Activated CD4-positive, alpha-beta T cell treated with anti-CD3 and anti-CD28 coated beads, Interleukin-2, amount 50 U/mL, for 24 hours (primary cell): ENCODE data around the gene SOX5.
"Not testable (repeated sequence)": the region's sequence is repeated elsewhere in the genome, so short reads cannot be mapped to it uniquely, and the experiment has no call there.

Experiments used
- DNase-seq, 2 donors: peaks; one replicate each; pipeline ENCODE4 v3.0.0-alpha.2; 2020; ENCODE audit warnings: low read depth in 1 of 2, low spot score in 1 of 2

SOX5 gene

DNA sequence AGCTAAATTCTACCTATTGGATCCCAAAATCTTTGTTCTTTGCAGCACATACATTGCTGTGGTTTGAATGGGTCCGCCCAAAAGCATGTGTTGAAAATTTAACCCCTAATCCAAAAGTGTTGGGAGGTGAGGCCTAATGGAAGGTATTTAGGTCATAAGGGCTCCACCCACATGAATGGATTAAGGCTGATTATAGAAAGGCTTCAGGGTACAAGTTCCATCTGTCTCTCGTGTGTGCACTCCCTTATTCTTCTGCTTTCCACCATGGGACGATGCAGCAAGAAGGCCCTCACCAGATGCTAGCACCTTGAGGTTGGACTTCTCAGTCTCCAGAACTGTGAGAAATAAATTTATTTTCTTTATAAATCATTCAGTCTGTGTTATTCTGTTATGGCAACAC lies 190.9 kb downstream of the SOX5 start:
- DNase-seq, result no peak

DNA sequence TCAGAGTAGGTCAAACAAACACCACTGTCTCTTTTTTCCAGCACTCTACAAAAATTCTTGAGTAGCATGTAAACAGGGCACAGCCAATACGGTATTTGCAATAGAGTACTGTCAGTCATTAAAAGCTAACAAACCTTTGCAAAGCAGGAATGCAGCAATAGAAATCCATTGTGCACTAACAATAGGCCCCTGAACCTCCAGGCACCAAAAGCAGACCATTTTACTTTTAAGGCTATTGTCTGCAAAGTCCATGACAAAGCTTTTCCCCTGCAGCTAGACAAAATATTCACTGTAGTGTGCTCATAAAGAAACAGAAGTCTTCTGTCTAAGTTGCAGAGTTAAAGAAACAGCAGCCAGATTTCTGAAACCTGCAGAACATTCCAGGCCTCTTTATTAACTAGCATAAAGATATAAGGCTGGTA lies 191.9 kb downstream of the SOX5 start:
- DNase-seq, result no peak

DNA sequence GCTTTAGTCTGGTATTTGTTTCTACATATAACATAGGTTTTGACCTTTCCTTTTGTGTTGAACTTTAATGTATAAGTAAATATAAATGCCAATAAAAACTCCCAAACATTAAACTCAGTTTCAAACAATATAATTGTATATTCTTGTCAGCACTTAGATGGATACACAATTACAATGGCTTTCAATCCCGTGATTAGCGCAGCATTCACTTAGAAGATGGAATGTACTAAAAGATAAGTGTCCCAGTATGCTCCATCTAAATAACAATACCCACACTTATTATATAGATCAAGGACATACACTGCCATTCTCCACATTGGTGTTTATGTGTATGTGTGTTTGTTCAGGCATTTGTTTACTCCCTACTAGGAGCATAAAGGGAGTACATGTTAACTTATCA lies 193.1 kb downstream of the SOX5 start:
- DNase-seq, result no peak

DNA sequence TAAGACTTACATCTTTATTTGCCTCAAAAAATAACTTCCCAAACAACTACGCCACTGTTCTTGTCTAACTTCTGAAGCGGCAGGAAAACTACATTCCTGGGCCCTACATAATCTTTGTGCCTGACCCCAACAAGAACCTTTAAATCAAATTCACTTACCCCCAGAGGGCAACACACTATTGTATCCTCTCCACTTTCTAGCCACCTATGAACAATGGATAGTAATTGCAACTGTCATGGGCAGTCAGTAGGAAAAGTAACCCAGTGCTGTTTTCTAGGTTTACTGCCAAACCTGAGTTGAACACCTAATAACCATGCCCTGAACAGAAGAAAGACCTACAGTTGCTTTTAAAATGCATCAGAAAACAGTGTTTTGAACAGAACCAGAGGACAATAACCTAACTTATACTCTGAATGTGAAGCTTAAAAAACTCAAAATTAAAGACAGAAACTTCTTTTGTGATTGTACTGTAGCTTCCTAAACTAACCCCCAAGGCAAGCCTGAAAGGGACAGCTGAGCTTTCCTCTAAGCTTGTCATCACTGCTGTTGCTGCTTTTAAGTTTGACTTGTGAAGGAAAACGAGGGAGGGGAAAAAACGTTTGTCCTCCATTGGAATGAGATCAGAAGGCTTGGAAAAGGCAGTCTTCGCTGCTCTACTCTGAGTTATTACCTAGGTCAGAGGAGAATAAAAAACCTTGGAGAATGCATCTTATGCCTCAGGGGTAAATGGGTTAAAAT lies 195.7 kb downstream of the SOX5 start:
- no peak for DNase-seq

DNA sequence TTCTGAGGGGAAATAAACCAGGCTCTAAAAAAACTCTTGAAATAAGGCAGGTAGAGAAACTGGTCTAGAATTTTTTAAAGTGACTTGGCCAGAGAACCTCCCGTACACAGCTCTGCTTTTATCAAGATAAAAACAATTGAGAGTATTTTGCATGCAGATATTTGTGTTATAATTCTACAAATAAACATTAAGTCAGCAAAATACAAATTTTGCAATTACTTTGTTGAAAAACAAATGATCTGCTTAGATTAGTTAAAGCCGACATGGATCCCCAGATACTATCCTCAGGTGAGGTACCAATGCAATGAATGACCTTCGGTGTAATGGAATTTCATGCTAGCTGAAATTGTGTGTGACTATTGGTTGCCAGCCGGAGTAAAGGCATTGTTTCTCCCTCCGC lies 197.2 kb downstream of the SOX5 start:
- no peak for DNase-seq

DNA sequence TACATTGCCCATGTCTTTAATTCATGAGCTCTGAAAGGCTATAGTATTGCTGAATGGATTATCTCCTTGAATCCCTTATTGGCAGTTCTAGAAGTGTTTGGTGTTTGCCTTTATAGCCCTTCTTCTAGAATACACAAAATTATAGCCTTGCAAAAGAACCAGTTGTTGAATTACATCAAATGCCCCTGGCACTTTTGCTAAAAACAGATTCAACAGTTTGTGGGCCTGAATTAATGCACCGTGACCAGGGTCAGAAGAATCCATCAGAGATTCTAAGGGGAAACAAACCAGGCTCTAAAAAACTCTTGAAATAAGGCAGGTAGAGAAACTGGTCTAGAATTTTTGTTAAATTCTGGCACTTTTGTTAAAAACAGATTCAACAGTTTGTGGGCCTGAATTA lies 197.8 kb downstream of the SOX5 start:
- no peak for DNase-seq

DNA sequence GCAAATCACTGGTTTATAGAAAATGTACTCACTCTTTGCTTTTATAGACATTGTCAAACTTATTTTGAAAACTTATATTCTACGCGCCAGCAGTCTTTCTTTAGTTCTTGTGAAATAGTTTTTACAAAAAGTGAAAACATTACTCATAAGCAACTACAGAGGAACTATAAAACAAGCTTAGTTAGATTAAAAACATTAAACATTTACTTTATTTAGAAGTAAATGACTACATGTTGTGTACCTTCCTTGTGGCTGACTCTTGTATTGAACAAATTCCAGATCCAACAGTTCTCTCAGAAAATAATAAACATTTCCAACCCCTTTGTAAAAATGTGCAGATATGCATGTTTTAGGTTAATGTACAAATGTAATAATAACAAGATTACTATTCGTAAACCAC lies 198.5 kb downstream of the SOX5 start:
- DNase-seq, result no peak

DNA sequence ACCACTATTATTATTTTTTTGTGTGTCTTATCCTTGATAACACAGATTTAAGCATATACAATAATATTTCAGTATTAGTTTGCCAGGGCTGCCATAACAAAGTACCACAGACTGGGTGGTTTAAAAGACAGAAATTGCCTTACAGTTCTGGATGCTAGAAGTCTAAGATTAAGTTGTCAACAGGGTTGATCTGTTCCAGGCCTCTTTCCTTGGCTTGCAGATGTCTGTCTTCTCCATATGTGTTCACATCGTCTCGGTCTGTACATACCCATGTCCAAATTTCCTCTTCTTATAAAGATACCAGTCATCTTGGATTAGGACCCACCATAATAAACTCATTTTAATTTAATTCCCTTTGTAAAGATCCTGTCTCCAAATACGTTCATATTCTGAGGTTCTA lies 204.8 kb downstream of the SOX5 start:
- no peak for DNase-seq

DNA sequence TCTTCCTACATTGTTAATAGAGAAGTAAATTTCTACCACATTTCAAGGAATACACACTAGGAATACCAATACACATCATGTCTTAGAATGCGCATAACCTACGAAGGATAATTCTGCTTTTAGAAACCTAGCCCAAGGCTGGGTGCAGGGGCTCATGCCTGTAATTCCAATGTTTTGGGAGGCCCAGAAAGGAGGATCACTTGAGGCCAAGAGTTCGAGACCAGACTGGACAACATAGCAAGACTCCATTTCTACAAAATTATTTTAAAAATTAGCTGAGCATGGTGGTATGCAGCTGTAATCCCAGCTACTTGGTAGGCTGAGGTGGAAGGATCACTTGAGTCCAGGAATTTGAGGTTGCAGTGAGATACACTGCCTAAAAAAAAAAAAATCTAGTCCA lies 206.9 kb downstream of the SOX5 start:
- DNase-seq, result no peak

DNA sequence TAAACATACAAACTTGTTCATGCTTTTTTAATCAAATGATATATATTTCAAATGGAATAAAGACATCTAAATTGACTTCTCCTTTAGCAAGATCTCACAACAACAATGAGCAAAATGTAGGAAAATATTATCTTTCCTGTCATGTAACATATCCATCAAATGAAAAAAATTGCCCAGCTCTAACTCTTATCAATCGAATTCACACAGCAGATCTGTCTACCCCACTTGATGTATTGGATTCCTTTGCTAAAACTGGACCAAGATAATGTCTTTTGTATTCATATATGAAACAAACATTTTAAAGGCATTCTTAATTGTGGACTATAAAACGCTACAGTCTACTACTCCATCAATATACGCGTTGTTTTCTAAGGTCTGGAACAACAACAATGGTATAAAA lies 218.0 kb downstream of the SOX5 start:
- no peak for DNase-seq

DNA sequence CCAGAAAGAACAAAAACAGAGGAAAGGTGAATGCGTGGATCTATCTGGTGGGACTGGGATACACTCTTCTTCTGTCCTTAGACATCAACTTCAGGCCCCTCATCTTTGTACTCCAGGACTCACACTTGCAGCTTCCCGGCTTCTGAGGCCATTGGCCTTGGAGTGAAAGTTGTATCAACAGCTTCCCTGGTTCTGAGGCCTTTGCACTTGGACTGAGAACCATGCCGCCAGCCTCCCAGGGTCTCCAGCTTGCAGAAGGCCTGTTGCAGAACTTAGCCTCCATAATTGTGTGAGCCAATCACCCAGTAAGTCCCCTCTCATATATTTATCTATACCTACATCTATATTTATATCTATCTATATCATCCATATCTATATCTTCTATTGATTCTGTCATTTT lies 218.4 kb downstream of the SOX5 start:
- DNase-seq, result no peak

DNA sequence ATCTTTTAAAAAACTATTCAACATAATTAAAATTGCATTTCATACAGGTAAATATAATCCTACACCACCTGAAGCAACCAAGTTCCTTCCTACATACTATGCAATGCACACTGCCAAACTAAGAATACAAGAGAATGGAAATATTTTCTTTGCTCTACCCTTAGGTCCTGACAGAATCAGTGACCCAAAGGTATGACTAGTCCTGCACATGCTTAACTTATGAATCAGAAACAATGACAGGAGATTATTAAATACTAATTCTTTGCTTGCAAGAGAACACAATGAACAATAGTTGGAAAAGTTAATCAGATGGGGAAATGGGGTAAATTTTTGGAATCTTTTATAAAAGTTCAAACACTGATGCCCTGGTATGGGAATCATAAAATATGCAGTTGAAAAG lies 220.1 kb downstream of the SOX5 start:
- DNase-seq, result no peak

DNA sequence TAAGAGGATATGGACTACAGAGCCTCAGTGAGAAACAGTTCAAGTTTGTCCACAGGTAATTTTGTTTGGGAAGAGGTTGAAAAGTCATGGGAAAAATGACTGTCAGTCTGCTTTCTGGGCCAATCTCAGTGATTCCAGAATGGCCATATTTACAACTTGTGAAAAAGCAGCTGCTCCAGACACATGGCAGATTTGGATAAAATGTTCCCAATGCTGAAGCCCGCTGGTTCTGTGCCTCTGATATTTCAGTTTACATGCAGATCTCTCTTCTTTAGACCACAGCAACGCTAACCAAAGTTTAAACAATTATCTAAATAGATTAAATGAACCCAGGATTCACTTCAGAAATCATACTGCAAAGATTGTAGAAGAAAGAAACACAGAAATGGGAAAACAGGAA lies 222.8 kb downstream of the SOX5 start:
- DNase-seq, result no peak

DNA sequence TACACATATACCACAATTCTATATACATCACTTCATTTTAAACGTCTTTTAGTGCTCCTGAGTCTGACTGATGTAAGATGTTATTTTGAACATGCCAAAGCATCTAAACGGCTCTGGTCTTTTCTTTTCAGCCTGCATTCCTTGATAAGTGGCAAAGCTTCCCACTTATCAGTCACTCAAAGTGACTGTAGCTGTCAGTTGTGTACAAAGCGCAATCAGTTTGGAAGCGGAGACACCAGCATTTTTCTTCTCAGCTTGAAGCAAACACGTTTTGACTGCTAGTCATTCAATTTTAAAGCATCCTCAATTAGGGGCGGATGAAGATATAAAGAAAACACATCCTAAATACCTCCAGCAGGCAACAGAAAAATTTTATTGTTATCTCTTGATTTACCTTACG lies 226.8 kb downstream of the SOX5 start:
- no peak for DNase-seq

DNA sequence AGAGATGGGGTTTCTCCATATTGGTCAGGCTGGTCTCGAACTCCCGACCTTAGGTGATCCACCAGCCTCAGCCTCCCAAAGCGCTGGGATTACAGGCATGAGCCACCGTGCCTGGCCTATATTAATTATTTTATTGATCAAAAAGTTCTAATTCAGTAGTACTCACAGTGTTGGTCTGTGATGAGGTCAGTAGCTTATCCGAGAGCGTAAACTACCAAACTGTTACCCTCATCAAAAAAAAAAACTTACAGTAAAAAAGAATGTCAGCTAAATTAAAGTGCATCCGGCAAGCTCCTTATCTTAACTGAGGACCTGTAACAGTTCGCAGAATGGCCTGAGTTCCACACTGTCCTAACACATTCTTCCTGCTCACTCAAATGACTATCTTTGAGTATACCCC lies 228.2 kb downstream of the SOX5 start:
- DNase-seq, result no peak

DNA sequence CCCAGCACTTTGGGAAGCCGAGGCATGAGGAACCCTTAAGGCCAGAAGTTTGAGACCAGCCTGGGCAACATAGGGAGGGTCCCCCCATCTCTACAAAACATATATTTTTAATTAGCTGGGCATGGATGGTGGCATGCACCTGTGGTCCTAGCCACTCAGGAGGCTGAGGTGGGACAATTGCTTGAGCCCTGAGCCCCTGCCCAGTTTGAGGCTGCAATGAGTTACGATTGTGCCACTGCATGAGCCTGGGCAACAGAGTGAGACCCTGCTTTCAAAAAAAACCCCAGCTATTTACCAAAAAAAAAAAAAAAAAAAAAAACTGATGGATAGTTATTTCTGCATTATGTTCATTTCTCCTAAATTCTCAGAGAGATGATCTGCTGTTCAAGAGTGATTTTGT lies 230.0 kb downstream of the SOX5 start:
- DNase-seq, result no peak

DNA sequence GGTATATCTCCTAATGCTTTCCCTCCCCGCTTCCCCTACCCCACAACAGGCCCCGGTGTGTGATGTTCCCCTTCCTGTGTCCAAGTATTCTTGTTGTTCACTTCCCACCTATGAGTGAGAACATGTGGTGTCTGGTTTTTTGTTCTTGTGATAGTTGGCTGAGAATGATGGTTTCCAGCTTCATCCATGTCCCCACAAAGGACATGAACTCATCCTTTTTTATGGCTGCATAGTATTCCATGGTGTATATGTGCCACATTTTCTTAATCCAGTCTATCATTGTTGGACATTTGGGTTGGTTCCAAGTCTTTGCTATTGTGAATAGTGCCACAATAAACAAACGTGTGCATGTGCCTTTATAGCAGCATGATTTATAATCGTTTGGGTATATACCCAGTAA lies 239.1 kb downstream of the SOX5 start:
- DNase-seq, result not testable (repeated sequence)

DNA sequence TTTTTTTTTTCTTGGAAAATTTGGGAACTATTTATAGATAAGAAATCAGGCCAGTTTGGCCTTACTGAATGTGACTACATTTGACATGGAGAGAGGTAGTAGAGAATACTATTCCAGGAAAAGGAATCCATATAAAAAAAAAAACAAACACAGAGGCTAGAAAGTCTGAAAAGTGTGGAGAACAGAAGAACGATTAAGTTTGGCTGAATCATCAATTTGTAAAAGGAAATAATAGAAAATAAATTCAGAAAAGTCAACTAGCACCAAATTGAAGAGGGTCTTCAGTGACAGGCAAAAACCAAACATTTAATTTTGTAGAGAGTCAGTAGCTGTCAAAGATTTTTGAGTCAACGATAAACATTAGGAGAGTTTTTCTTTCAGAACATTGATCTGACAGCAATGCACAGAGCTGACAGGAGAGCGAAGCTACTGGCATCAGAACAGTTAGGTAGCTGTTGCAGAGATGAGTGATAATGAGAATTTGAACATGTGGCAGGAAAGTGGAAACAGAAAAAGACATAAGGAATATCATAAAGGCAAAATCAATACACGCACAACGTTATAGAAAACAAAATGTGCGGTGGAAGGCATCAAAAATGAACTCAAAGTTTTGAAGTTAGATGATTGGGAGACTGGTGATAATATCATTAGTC lies 241.2 kb downstream of the SOX5 start:
- no peak for DNase-seq

DNA sequence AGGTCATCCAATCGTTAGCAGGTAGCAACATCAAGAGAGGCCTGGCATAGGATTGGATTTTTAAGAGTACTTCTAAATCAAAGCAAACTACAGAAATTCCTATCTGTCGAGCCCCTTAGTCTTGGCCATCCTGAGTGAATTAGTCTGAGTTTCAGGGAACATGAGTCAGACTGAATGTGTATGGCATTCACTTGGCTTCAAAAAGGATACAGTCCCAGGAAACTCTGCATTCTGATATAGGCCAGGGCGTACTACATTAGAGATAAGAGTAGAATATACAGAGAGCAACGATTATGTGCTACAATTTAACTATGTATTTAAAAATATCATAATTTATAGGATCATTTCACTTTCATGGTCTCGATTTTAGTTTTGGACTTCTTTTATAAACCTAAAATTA lies 242.2 kb downstream of the SOX5 start:
- DNase-seq, result no peak

DNA sequence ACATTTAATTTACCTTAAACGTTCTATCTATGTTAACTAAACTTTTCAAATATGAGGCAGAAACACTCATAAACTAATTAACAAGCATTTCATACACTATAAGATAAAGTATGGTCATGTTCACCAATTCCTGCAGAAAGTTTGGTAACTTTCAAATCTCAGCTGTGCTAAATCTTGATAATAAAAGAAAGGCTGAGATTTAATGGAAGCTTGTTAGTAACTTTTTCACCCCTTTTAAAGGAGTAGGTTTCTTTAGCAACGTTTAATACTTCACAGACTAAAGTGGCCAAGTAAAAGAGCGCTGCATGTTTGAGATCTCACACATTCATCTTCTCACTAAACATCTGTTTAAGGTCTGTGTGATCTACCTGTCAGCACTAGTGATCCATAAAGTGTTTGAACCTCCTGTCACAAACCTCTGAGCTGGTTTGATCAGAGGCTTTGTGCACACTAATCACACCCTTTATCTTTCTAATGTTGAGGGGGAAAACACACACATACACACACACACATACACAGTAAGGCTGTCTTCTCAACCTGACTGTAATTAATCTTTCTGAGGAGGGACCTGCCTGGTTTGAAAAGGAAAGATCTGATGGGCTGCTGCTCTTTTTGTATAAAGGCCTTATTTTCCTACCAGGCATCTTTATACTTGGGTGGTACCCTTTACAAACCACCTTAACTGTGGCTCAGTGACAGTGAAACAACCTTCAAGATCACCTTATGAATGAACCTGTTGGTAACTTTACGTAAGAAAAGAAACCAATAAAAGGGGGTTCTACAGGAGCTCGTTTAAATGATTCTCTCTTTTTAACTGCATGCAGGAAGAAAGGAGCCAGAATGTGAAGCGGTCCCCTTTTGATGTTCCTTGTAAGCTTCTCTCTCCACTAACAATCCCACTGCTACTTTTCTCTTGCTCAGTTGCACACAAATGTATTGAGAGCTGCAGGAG lies 244.2 kb downstream of the SOX5 start:
- DNase-seq, result no peak

DNA sequence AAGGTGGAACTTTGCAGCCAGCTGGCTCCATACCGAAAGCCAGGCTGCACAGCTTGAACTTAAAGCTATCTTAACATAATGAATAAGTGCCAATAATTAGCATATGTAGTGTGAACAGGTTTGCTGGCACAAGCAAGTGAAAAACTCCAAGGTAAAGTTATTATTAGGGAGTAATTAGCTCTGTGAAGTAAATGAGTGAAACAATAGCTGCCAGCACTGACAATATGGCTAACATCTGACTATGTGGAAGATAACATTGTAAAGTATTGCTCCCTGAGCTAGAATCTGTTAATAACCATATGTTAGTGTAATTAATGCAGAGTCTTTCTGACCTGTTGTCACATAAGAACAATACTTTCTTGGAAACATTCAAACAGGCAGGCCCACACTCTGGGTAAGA lies 246.4 kb downstream of the SOX5 start:
- no peak for DNase-seq

DNA sequence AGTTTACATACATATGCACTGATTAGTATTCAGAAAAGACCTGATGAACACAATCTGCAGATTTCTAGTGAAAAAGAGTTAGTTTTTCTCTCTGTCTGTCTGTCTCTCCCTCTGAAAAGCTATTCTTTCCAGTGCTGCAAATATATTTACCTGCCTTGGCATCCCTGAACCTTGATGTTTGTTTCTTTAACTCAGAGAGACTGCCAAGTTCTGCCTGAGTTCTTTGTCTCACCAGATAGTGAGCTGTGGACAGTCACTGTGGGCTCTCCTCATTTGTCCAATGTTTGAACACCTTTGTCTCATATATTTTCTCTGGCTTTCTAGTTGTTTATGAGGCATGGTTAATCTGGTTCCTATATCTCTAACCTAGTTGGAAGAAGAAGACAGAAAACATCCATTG lies 250.4 kb downstream of the SOX5 start:
- no peak for DNase-seq
